GM12892 (cell line): Measurements from ENCODE around the gene TENM4.

ENCODE experiments used
- POLR2A ChIP-seq: IDR thresholded peaks from 2 replicates; pipeline ENCODE4 v1.6.1; 2011; ENCODE audit warnings: low read depth, low read length, control low read depth
- POLR2AphosphoS5 ChIP-seq: IDR thresholded peaks from 2 replicates; pipeline ENCODE4 v1.6.1; 2011; ENCODE audit warnings: low read depth, low read length, control low read depth

DNA sequence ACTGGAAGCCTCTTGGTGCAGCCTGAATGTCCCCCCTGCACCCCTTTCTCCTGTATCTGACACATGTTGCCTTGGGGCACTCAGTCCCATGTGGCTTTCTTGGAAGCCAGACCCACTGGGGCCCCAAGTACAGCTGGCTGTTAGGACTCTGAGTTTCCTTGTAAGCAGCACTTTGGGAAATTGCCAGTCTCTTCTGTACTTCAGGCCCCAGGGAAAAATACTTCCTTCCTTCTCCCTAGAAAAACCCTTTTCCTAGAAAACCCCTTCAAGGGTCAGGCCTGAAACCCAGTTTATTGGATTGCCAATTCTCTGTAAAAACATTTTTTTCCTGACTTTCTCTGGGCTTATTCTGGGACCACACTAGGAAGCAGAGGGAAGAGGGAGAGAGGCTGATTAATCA is 360.3 kb downstream of the TENM4 start:
- TF ChIP-seq POLR2AphosphoS5, result no peak
- no peak for TF ChIP-seq POLR2A
